SH-SY5Y (cell line): ENCODE measurements around the gene BBS5.

ENCODE experiments used
- GATA2 ChIP-seq: IDR thresholded peaks from 2 replicates; pipeline ENCODE4 v1.6.1; 2011; ENCODE audit warnings: mild to moderate bottlenecking, low read depth, low read length
- GATA3 ChIP-seq: IDR thresholded peaks from 2 replicates; pipeline ENCODE4 v1.6.1; 2011; ENCODE audit warnings: low read depth, mild to moderate bottlenecking, low read length, moderate library complexity

DNA sequence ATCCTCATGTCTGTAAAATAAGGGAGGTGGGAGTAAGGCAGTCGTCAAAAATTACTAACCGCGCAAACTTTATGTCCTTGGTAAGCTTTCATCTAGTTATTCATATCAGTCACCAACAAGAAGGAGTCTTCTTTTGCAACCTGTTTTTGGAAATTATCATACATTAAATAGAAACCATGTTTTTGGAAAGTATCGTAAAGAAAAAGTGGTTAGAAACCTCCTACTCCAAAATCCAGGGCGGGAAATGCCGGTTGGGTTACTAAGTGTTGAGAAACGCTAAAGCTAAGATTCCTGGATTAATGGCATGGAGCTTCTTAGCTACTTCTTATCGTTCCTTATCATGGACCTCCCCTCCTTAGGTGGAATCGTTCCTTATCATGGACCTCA, 778 bp downstream of the BBS5 start:
- TF ChIP-seq GATA2 (no peak), GATA3 (no peak)
